Measurements from ENCODE around the gene SLC17A7. TPM values are rescaled to one million over a fixed set of nuclear protein-coding genes. Genes with fewer than 3 reads are reported as not detected.

The SLC17A7 gene
- total and polyA plus RNA-seq, 2 of the 13 experiments (the other 11 are each of a cell fraction or from before 2014, with no cell fraction given): 0.32 TPM; not detected in 1

DNA sequence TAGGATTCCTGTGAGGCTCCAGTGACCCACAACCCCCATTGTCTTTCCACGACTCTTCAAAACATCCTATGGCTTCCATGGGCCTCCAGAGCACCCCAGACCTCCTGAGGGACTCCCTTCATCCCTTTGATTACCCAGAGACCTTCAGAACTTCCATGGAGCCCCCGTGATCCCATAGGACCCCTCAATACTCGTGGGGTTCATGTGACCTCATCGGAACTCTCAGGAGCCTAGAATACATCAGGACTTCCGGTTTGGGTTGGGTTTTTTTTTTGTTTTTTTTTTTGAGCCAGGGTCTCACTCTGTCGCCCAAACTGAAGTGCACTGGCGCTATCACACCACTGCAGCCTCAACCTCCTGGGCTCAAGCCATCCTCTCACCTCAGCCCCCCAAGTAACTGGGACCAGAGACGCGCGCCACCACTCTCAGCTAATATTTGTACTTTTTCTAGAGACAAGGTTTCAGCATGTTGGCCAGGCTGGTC, 12.5 kb upstream of the SLC17A7 start:
- Histone ChIP-seq H3K9me3 (ENCODE audit: low read length) (no peaks in the 10 kb centered on the region), H3K9ac (ENCODE audit: insufficient read depth, low read depth, low read length) (peak overlapping the region; percentile 99), H3K36me3 (replicated peaks in 1 of 2; ENCODE audit: control insufficient read depth in 1 of 2, insufficient read depth in 2 of 2, low read length in 2 of 2) (peaks cover 6 to 7% of the 10 kb centered on the region in 2 experiments; a peak in 3 of 5 replicates), H3K27me3 (ENCODE audit: control insufficient read depth in 1 of 2, insufficient read depth in 2 of 2, low read length in 2 of 2) (no peaks in the 10 kb centered on the region; a peak in 1 of 5 replicates), H3K4me3 (replicated peaks in 1 of 3; ENCODE audit: insufficient read depth in 1 of 3, low read depth in 2 of 3, low read length in 3 of 3) (peak overlapping the region; percentile 67 to 98 (median 93)), H2AFZ (ENCODE audit: low read length) (no peak overlapping the region), H4K20me1 (ENCODE audit: insufficient read depth, low read length) (no peaks in the 10 kb centered on the region), H3K4me1 (ENCODE audit: insufficient read depth, low read length) (peaks cover 29% of the 10 kb centered on the region), H3K4me2 (ENCODE audit: low read depth, low read length) (peak overlapping the region; percentile 95), H3K27ac (ENCODE audit: extremely low read length, insufficient read depth, low read length) (peak overlapping the region; percentile 99), H3K79me2 (ENCODE audit: insufficient read depth, low read length) (peaks cover 29% of the 10 kb centered on the region)
- 35% methylated on average over 10 of the region's 10 CpGs for WGBS (ENCODE audit: low lambda C conversion rate)
- ChIA-PET CTCF (ENCODE audit: low intra/inter-chr PET ratio, low total read pairs) (no interaction called here), POLR2A (interaction anchor here (0.8 to 3.4 kb wide), 24 partner anchors 9 to 340 kb away, joined by 3 to 34 read pairs (median 8); partner anchors contain the start of genes FCGRT, FLT3LG, LIN7B and RPS11)
- DNase-seq (ENCODE audit: low spot score): no peak
- TSS peak; percentile 91 for BruUV-seq (replicated peaks)
- no peak for FAIRE-seq
- in situ Hi-C loops (cut with HindIII; ENCODE audit: extremely low pct_ligation_motif_present, low pct_unique_long_range_greater_than_20kb): no loop called here
- intact Hi-C loops (cut with micrococcal nuclease; ENCODE audit: unreplicated experiment): no loop called here
- ATAC-seq: no peak
- TF ChIP-seq ZC3H4 (CRISPR knock-in tag; IDR thresholded peaks at IDR 0.05; ENCODE audit: borderline replicate concordance): peak; percentile 71; the same call in 1 of the 2 replicates
- 0 out of 2 replicates have a peak, but pooled peaks have one; percentile 63 for TF ChIP-seq PAWR (CRISPR knock-in tag; IDR thresholded peaks at IDR 0.05; ENCODE audit: borderline replicate concordance)
- TF ChIP-seq ZNF550 (CRISPR knock-in tag; IDR thresholded peaks at IDR 0.05; ENCODE audit: borderline replicate concordance): no peak
- TF ChIP-seq MEF2D (CRISPR knock-in tag; IDR thresholded peaks at IDR 0.05): no peak
- TF ChIP-seq NR2C2 (CRISPR knock-in tag; IDR thresholded peaks at IDR 0.05; ENCODE audit: borderline replicate concordance): 0 out of 2 replicates have a peak, but pooled peaks have one; percentile 13
- peak; percentile 29; the same call in 1 of the 2 replicates for TF ChIP-seq ZBTB42 (CRISPR knock-in tag; IDR thresholded peaks at IDR 0.05)
- no peak for TF ChIP-seq ZMYM3 (CRISPR knock-in tag; IDR thresholded peaks at IDR 0.05)
- no peak for TF ChIP-seq NBN (conservative IDR thresholded peaks at IDR 0.05)
- TF ChIP-seq ZNF660 (CRISPR knock-in tag; IDR thresholded peaks at IDR 0.05; ENCODE audit: borderline replicate concordance, low read depth): no peak
- no peak for TF ChIP-seq SRF (IDR thresholded peaks at IDR 0.05; ENCODE audit: low read depth, low read length)
- no peak for TF ChIP-seq NCOA2 (CRISPR knock-in tag; IDR thresholded peaks at IDR 0.05)
- peak; percentile 75; the same call in 1 of the 2 replicates for TF ChIP-seq SNAI1 (CRISPR knock-in tag; IDR thresholded peaks at IDR 0.05; ENCODE audit: borderline replicate concordance)
- no peak for TF ChIP-seq NCOR1 (IDR thresholded peaks at IDR 0.05; ENCODE audit: borderline replicate concordance, low read length)
- TF ChIP-seq NR2F2 (IDR thresholded peaks at IDR 0.05; ENCODE audit: borderline replicate concordance, low read depth): peak; percentile 10; the same call in 1 of the 2 replicates
- TF ChIP-seq, protein P1, sequence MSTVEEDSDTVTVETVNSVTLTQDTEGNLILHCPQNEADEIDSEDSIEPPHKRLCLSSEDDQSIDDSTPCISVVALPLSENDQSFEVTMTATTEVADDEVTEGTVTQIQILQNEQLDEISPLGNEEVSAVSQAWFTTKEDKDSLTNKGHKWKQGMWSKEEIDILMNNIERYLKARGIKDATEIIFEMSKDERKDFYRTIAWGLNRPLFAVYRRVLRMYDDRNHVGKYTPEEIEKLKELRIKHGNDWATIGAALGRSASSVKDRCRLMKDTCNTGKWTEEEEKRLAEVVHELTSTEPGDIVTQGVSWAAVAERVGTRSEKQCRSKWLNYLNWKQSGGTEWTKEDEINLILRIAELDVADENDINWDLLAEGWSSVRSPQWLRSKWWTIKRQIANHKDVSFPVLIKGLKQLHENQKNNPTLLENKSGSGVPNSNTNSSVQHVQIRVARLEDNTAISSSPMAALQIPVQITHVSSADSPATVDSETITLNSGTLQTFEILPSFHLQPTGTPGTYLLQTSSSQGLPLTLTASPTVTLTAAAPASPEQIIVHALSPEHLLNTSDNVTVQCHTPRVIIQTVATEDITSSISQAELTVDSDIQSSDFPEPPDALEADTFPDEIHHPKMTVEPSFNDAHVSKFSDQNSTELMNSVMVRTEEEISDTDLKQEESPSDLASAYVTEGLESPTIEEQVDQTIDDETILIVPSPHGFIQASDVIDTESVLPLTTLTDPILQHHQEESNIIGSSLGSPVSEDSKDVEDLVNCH (CRISPR knock-in tag; IDR thresholded peaks at IDR 0.05): no peak
- TF ChIP-seq ZC3H13 (CRISPR knock-in tag; IDR thresholded peaks at IDR 0.05): no peak
- TF ChIP-seq ZNF30 (CRISPR knock-in tag; IDR thresholded peaks at IDR 0.05): no peak
- TF ChIP-seq, protein P2, sequence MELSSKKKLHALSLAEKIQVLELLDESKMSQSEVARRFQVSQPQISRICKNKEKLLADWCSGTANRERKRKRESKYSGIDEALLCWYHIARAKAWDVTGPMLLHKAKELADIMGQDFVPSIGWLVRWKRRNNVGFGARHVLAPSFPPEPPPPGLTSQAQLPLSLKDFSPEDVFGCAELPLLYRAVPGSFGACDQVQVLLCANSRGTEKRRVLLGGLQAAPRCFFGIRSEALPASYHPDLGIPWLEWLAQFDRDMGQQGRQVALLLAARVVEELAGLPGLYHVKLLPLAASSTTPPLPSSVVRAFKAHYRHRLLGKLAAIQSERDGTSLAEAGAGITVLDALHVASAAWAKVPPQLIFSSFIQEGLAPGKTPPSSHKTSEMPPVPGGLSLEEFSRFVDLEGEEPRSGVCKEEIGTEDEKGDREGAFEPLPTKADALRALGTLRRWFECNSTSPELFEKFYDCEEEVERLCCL (CRISPR knock-in tag; IDR thresholded peaks at IDR 0.05; ENCODE audit: borderline replicate concordance): no peak; the same call in 1 of the 2 replicates
- TF ChIP-seq, protein P3, sequence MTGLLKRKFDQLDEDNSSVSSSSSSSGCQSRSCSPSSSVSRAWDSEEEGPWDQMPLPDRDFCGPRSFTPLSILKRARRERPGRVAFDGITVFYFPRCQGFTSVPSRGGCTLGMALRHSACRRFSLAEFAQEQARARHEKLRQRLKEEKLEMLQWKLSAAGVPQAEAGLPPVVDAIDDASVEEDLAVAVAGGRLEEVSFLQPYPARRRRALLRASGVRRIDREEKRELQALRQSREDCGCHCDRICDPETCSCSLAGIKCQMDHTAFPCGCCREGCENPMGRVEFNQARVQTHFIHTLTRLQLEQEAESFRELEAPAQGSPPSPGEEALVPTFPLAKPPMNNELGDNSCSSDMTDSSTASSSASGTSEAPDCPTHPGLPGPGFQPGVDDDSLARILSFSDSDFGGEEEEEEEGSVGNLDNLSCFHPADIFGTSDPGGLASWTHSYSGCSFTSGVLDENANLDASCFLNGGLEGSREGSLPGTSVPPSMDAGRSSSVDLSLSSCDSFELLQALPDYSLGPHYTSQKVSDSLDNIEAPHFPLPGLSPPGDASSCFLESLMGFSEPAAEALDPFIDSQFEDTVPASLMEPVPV (CRISPR knock-in tag; IDR thresholded peaks at IDR 0.05): 0 out of 2 replicates have a peak, but pooled peaks have one; percentile 70
- TF ChIP-seq AGO2 (optimal IDR thresholded peaks at IDR 0.05; ENCODE audit: low read depth, low read length): no peak
- 0 out of 2 replicates have a peak, but pooled peaks have one; percentile 36 for TF ChIP-seq ATF1 (CRISPR knock-in tag; IDR thresholded peaks at IDR 0.05)
